ENCODE results near the gene MIPOL1.

MIPOL1 gene

DNA sequence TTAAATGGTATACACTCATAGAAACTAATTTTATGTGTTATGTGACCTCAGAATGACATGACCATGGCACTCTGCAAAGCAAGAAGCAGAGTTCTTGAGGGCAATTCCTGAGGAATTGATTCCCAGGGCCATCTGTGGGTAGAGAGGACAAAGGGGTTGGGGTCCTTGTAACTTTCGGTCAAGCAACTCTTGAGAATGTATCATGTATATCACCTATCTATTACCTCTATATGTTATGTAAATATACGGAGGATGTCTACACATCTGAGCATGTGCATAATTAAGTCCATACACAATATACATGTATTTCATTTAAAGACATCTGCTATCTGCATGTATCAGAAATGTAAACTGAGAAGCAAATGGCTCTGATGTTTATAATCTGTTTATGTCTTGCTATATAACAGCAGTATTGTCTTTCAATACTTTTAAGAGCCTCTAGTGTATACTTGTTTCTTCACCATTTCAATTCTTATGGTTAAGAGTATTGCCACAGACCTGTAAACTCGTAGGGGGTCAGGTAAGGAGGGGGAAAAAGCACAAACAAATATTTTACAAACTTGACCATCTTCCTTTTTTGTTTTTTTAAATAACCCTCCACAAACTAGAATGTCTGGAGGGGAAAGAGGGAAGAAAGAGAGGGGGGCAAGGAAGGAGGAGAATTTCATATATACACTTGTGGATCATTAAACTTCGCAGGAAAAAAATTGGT lies 392.8 kb downstream of the MIPOL1 start:
- FAIRE-seq = no peak

DNA sequence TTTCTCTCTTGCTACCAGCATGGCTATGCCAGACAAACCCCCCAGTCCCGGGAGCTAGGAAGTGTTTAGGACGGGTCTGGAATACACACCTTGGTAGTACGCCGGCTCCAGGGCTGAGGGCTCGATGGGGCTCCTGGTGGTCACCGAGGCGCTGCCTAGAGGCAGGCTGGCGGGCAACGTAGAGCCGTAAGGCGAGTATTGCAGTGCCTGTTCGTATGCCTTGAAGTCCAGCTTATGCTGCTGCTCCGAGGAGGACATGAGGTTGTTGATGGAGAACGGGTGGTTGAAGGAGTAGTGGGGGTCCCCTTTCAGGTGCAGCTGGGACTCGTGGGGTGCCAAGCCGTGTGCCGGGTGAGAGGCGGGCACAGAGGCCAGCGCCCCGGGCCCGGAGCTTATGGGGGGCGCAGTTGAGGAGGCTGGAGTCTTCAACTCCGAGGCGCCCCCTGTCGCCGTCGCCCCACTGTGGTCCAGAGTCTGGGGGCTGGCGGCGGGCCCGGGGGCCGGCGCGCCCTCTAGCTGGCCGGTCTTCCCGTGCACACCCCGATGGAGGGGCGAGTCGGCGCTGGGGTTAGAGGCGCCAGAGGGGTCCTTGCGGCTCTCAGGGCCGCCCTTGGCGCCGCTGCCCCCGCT lies 393.7 kb downstream of the MIPOL1 start:
- FAIRE-seq = no peak

DNA sequence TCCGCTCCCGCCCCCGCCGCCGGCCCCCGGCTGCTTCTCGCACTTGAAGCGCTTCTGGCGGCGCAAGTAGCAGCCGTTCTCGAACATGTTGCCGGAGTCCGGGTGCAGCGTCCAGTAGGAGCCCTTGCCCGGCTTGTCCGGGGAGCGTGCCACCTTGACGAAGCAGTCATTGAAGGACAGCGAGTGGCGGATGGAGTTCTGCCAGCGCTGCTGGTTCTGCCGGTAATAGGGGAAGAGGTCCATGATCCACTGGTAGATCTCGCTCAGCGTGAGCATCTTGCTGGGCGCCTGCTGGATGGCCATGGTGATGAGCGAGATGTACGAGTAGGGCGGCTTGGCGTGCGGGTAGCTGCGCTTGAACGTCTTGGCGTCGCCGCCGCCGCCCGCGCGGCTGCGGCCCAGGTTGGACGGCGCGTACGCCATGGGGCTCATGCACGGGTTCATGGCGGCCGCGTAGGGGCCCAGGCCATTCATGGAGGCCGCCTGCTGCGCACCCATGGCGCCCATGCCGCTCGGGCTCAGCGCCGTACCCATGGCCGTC lies 394.3 kb downstream of the MIPOL1 start:
- no peak for FAIRE-seq

DNA sequence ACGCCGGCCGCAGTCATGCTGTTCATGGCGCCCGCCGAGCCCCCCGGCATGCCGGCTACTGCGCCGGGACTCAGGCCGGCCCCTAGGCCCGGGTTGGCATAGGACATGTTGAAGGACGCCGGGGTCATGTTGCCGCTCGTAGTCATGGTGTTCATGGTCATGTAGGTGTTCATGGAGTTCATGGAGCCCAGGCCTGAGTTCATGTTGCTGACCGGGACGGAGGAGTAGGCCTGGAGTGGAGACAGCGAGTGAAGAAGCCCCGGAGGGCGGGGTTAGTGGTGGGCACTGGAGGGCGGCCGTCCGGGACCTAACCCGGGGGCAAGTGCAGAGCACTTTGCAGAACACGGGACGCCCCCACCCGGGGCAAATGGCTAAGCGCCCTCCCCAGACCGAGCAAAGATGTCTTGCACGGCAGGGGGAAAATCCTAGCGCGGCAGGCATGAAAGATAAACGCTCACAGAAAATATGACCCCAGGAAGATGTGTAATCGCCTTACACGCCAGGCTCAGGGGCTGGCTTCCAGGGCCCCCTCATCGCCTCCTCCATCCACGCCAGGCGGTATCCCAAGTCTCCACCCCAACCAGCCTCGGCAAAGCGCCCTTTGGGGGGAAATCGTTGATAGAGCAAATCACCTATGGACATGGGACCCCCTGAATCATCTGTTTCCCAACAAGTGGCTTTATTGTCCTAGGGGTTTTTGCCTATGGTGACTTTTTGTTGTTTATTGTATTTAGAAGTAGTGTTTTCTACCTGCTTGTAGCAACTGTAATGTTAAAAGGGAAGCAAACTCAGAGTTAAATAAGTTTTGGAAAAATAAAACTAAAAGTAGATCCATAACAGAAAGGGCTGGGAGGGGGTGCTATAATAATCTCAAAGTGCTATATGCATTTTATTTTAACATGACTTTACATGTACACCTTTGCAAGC lies 395.0 kb downstream of the MIPOL1 start:
- no peak for FAIRE-seq

DNA sequence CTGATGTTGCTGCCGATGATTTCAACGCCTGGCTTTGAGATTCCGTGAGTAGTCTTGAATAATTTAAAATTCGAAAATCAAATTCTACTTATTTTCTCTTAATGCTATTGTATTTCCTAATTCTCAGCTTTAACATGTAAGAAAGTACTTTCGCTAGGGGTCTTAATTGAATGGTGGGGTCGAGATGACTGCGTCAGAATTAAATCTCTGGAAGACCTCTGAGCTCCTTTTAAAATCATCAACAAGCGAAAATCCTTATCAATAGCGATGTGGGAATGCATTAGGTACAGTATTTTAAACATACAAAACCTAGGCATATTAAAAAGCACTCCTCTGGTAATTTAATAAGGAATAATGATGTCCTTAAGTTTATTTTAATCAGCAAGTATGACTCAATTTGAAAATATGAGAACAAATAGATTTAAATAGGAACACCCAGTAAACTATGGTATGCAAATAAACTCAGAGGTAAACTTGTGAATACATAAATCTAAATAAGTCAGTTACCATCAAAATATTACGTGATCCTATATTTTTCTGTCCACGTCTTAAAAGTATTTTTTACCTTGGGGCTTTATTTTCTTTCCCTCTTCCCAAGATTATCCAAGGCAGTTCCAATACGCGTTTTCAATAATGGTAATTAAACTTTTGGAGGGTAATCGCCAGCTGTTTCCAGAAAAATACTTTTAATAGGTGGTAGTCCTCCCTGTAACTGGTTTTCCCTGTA lies 395.9 kb downstream of the MIPOL1 start:
- FAIRE-seq = no peak

DNA sequence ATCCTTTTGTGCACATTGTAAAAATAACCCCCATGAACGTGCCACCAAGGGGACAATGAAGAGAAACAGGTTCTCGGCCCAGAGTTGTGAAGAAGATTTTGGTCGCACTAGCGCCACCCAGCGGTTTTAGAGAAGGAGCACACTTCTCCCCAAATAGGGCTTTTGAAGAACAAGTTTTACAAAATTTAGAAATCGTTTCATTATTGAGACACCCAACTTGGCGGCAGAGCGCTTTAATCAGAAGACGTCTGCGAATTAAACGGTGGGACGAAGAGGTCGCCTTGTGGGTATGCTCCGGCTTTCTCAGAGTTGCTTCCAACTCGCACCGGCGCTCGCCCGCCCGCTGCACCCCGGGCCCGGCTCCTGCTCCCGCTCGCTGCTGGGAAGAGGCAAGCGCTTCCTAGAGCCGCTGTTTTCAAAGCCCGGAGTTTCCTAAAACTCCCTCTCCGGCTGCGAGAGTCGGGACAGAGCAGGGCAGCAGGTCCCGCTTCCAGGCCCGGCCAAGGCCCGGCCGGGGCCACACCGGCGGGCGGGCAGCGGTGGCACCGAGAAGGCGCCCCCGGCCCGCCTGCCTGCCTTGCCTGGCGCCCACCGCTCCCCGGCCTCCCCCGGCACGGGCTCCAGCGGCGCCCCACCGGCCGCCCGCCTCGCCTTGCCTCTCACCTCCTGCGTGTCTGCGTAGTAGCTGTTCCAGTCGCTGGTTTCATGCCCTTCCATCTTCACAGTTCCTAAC lies 396.7 kb downstream of the MIPOL1 start:
- no peak for FAIRE-seq

DNA sequence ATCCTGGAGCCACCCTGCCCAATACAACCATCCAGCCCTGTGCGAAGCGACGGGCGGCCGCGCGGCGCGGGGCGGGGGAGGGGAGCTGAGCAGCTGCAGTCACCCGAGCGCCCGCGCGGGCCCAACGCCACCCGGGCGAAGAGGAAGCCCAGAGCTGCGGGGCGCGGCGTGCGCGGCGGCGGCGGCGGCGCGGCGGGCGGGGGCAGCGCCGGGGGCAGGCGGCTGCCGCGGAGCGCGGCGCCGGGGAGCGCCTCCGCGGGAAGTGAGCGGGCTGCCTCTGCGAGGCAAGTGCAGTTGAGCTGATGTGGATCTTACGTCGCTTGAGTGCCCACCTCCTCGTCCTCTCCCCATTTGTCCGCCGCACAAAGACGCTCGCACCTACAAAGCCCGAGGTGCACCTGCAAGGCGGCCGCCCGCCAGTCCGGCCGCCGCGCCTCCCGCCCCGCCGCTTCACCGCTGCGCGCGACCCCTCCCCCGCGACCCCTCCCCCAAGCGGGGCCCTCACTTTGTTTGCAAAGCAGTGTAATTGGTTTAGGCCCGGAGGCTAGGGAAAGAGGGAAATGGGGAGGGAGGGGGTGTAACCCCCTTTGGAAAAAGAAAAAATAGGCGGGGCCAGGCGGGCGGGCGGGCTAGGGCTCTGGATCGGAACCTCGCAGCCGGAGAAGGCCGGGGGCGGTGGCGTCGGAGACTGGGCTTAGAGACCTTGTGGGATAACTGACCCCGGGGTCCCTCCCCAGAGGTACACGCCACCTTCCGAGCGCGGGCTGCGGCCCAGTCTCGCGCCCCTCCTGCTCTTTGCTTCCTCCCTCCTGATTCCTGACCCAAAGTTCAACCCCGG lies 397.5 kb downstream of the MIPOL1 start, which contains the start of the genes FOXA1 and TTC6:
Gene FOXA1 (minus strand): TSS at position 279 of the 838 bp plus-strand sequence. CDS start 277 bp downstream, at position 2.
Gene TTC6 (plus strand): TSS at position 659 of the 838 bp plus-strand sequence. CDS start 26,436 bp downstream, outside the sequence.
- FAIRE-seq = no peak

DNA sequence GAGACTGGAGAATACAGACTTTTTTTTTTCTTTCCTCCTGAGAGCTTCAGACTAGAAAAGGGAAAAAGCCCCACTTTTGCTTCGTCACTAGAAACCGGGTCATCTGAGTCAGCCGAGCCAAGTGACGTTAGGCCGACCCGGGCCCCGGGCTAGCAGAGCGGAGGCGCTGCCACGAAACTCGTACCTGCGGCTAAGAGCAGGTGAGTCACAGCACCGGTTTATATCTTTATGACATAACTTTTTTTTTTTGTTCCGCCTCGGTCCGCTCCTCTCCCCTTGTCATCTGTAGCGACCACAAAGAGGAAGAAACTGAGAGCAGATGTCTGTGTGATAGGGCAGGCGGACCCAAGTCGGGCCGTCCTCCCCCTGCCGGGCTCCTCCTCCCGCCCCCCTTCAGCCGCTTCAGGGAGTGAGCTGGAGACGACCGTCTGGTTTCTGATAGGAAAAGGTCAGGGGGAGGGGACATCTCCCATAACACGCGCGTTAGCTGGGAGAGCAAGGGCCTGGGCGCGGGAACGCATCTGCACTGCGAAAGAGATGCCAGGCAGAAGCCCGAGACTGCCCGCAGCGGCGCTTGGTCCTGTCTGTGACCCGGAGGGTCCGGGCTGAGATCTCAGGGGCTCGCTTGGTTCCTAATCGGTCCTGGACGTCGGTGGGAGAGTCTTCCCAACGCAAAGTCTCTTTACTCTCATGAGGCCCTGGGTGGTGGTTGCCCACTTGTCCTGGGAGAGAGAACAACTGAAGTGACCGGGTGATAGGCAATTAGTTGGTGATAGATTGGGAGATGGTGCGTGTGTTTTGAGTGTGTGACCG lies 398.3 kb downstream of the MIPOL1 start:
- FAIRE-seq = no peak

DNA sequence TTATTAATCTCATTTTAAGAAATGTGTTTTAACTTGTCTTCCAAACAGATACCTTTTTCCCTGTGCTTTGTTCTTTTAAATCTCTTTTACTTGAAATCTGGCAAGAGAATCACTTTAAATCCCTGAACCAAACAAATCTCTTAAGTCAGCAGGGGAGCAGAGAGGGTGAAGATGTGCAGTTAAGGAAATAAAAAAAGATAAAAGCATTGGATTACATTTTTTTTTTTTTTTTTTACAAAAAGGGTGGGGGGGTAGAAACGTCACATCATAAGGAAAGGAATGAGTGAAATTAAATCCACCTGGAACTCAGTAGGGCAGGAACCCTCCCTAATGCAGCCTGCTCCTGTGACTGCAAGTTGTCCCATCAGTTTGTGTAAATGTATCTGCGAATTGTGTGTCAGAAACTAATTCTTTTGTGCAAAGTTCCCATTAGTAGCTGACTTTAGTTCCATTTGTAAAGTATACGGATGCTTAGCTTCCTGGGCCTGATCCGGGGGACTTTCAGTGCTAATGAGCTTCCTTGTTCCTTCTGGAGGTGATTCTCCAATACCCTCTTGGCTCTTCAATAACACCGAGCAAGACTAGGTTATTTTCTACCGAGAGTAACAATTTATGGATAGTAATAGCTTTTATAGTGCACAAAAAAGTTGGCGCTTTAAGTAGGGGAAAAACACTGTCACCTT lies 399.2 kb downstream of the MIPOL1 start:
- FAIRE-seq = no peak

DNA sequence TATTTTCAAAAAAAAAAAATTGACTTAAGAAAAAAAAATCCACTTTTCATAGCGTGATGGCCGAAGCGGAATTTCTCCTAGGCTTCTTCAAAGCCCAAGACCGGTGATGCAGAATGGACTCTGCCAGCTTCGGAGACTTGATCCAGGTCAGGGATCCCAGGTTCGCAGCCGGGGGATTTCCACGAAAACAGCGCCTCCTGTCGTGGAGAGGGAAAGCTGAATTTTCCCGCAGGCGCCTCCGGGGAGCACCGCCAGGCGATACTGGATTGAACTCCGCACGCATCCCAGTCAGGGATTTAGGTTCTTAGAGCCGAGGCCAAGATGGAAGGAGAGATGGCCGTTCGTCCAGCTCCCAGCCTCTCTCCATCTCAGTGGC lies 399.8 kb downstream of the MIPOL1 start:
- no peak for FAIRE-seq

DNA sequence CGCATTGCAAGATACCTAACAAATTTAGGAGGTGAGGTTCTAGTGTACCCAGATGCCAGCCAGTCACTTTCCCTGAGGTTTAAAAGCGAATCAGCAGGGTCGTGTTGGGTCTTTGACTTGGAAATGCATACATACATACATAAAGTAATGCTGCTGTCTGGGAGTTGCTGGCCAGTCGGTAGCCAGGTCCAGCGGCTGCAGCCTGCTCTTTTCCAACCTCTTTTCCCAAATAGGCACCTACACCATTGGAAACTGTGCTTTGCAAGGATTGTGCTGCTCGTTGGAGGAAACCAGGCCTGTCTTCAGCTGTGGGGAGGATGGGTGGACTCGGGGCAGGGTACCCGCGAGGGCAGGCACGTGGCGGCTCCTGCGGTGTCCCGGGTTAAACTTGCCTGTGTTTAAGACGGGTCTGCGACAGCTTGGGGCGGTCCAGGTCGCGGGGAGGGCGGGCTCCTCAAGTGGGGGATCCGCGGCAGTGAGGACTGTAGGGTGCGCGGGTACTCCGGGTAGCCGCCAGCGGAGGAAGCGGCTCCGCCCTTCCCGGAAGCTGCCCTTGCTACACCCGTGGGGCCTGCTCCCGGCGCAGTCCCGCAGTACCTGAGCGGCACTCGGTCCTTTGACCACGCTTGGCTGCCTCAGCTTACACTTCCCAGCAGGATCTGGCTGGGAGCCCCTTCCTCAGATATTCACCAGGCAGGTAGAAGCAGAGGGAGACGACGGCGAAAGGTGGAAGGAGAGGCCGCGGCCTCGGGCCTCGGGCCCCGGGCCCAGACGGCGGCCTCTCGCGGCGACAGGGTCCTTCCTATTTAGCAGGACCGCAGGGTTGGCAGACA lies 400.4 kb downstream of the MIPOL1 start:
- no peak for FAIRE-seq

DNA sequence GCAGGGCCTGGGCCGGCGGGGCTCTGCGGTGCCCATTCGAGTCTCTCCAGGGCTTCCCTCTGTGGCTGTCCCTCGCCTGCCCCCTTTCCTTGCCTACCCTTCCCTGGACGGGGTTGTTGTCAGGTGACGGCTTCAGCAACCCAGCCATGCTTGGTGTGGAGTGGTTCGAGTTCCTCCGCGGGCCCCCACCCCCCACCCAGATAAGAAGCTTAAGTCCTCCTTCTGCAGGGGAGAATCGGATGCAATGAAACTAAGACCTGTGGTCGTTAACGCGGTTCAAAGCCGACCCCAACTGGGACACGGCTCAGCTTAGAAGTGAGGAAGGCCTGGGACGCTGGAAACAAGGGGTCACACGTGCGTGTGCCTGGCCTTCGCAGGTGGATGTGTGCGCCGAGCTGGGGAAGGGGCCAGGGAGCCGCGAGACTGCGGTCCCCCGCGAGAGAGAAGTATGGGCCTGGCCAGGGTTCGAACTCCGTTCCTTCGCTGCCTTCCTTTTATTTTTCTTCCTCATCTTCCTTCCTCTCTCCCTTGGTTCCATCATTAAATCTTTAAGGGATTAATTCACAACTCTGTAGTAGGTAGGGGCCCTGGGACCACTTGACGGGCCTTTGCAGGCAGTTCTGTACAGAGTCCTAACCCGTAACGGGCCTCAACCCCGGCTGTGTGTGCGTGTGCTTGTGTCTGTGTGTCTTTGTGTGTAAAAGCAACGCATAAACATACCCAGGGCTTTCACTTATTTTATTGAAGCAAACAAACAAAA lies 401.2 kb downstream of the MIPOL1 start:
- no peak for FAIRE-seq

DNA sequence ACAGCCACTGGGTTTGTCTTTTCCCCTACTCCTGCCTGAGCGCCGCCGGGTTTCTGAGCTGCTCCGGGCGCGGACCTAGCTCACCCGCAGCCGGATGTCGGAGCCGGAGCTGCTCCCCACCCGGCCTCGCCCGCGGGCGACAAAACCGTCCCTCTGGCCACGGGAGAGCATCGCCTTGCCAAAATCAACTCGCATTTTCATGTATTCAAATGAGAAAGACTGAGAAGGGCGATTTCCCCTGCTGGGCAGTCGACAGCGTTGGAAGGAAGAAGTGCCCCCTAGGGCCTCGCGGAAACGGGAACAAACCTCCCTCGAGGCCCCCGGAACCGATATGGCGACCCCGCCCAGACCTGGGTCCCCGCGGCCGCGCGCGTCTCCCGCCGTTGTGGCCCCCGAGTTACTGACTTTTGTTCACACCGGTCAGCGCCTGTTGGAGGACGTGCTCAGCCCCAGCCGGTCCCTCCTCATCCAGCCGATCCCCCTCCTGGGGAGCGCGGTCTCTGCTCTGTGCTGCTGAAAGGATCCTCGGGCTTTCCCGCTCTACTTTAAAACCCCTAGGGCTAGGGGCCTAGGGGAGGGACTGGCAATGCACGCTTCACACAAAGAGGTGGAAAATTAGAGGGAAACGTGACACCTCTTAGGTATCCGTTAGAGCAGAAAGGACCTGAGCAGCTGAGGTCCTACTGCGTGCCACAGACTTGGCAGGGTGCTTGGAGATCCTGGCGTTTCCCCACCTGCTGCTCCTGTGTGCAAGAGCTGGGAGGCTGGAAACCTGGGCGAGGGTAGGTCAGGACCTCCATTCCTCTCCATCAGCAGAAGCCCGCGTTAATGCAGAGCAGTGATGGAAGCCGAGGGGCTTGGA lies 402.0 kb downstream of the MIPOL1 start:
- no peak for FAIRE-seq

DNA sequence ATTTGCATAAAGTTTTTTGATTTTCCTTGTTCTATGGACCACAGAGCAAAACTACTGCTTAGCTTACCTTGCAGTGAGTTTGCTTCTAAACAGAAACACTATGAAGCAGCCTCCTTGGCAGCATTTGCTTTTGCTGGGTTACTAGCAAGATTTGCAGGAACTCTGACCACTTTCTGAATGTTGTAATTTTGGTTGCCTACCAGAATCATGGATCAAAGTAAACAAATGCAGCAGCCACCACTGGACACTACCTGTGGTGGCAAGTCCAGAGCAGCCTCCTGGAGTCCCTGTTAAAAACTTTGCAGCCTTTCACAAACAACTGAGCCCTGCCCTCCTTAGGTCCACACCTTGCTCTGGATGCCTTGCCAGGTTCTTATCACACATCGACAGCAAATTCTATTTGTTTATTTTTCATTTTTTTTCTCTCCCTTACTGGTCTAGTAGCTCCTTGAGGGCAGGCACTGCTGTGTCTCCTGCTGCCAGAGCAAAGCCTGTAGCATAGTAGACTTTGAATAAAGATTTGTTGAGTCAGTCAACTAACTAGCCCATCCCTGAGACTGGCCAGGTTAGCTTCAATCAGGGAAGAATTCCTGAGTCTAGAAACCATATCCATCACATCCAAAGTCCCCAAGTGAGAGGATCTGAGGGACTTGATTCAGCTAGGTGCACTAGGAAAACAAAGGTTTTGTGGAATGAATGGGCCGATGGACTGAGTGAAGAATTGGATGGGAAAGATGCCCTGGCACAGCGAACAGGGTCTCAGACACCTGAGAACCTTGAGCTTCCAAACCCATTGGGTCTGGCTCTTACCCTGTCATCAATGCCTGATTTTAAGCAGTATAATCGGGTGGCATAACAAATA lies 403.4 kb downstream of the MIPOL1 start:
- FAIRE-seq = no peak

DNA sequence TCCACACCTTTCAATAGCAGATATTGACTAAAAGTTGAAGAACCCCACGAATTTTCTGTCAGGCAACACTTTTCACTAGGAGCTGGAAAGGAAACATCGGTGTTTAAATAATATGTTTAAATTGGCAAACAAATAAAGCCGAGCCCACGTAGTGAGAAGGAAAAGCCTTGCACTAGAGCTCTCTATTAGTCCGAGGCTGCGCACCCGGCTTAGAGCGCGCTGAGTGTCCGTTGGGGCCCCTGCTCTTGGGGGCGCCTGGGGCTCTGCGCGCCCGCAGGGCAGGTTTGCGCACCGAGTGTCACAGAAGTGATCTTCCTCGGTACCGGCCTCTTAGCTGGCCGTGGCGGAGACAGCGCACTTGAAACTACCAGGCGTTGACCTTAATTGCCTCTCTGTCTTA lies 404.1 kb downstream of the MIPOL1 start:
- FAIRE-seq = no peak

Measured in endometrium (tissue), 2 donors.